GM21381 (cell line): ENCODE measurements around the gene C17orf67.
"Not testable (repeated sequence)": the region's sequence is repeated elsewhere in the genome, so short reads cannot be mapped to it uniquely, and the experiment has no call there.

Experiments
- ATAC-seq: cut with Tn5 transposase; IDR thresholded peaks from one replicate; pipeline ENCODE4 v1.9.1; 2021; ENCODE audit warnings: mild to moderate bottlenecking, moderate library complexity; ENCODE audit not compliant: unreplicated experiment

The C17orf67 gene

GRCh38 chr17:56779322-56779721 is 54.4 kb downstream of the C17orf67 start:
- no peak for ATAC-seq

- no peak for ATAC-seq
Measured at GRCh38 chr17:56778898-56779297, 54.8 kb downstream of the C17orf67 start.

GRCh38 chr17:56777859-56778258 is 55.9 kb downstream of the C17orf67 start:
- ATAC-seq, result no peak

- no peak for ATAC-seq
Measured at GRCh38 chr17:56774650-56775049, 59.1 kb downstream of the C17orf67 start.

- ATAC-seq, result no peak
Measured at GRCh38 chr17:56773124-56773523, 60.6 kb downstream of the C17orf67 start.

- no peak for ATAC-seq
Measured at GRCh38 chr17:56772442-56772841, 61.3 kb downstream of the C17orf67 start.

- ATAC-seq, result no peak
Measured at GRCh38 chr17:56771975-56772374, 61.7 kb downstream of the C17orf67 start.

GRCh38 chr17:56771563-56771962 is 62.2 kb downstream of the C17orf67 start:
- ATAC-seq, result no peak

- ATAC-seq, result no peak
Measured at GRCh38 chr17:56770427-56770826, 63.3 kb downstream of the C17orf67 start.

GRCh38 chr17:56765449-56765848 is 68.3 kb downstream of the C17orf67 start:
- no peak for ATAC-seq

GRCh38 chr17:56762988-56763387 is 70.7 kb downstream of the C17orf67 start:
- ATAC-seq, result no peak

- ATAC-seq, result no peak
Measured at GRCh38 chr17:56762144-56762543, 71.6 kb downstream of the C17orf67 start.

GRCh38 chr17:56761387-56761786 is 72.3 kb downstream of the C17orf67 start:
- ATAC-seq, result no peak

- not testable (repeated sequence) for ATAC-seq
Measured at GRCh38 chr17:56757611-56758010, 76.1 kb downstream of the C17orf67 start.

- no peak for ATAC-seq
Measured at GRCh38 chr17:56756536-56756935, 77.2 kb downstream of the C17orf67 start.

GRCh38 chr17:56755310-56755709 is 78.4 kb downstream of the C17orf67 start:
- no peak for ATAC-seq

- no peak for ATAC-seq
Measured at GRCh38 chr17:56754523-56755208, 79.1 kb downstream of the C17orf67 start.

GRCh38 chr17:56752263-56752836 is 81.4 kb downstream of the C17orf67 start:
- no peak for ATAC-seq

- ATAC-seq, result no peak
Measured at GRCh38 chr17:56751145-56751738, 82.5 kb downstream of the C17orf67 start.

GRCh38 chr17:56744721-56745120 is 89.0 kb downstream of the C17orf67 start:
- no peak for ATAC-seq

GRCh38 chr17:56742601-56743000 is 91.1 kb downstream of the C17orf67 start:
- no peak for ATAC-seq
